IgD-negative memory B cell (primary cell): ENCODE data around the gene KIAA0825. TPM values are rescaled to one million over a fixed set of nuclear protein-coding genes. Genes with fewer than 3 reads are reported as not detected.
A peak's percentile ranks its signal among the peaks of the same experiment; 100 is the strongest.

Experiments used
- H3K27ac Mint-ChIP-seq, 3 donors: one replicate each; pipeline ENCODE4 v1.8.0; 2020 to 2022; ENCODE audit warnings: mild to moderate bottlenecking in 3 of 3, mixed read lengths in 3 of 3, moderate library complexity in 1 of 3
- H3K27me3 Mint-ChIP-seq: one replicate; pipeline ENCODE4 v1.8.0; 2021; ENCODE audit warnings: mixed read lengths
- H3K36me3 Mint-ChIP-seq: one replicate; pipeline ENCODE4 v1.8.0; 2020; ENCODE audit warnings: mild to moderate bottlenecking, mixed read lengths
- H3K4me1 Mint-ChIP-seq, 3 donors: one replicate each; pipeline ENCODE4 v1.8.0; 2020 to 2022; ENCODE audit warnings: mixed read lengths in 3 of 3, mild to moderate bottlenecking in 1 of 3
- H3K4me3 Mint-ChIP-seq, 4 donors: one replicate each; pipeline ENCODE4 v1.8.0; 2020 to 2022; ENCODE audit warnings: mild to moderate bottlenecking in 4 of 4, mixed read lengths in 4 of 4, moderate library complexity in 3 of 4
- H3K9me3 Mint-ChIP-seq, 3 donors: one replicate each; pipeline ENCODE4 v1.8.0; 2020 to 2021; ENCODE audit warnings: mixed read lengths in 3 of 3, mild to moderate bottlenecking in 1 of 3
- polyA plus RNA-seq: library from polyadenylated mRNA; unstranded; fragments of 300-500 nt; fragmentation: Illumina TruSeq; gene quantifications from one replicate; pipeline ENCODE4 v1.2.3, GENCODE V29; 2021

KIAA0825 gene
- polyA plus RNA-seq, 1 donor from 2014 or later: 0.84 TPM

GRCh38 chr5:94316916-94317838, 301.2 kb downstream of the KIAA0825 start:
- Mint-ChIP-seq H3K36me3 (no peaks in the 10 kb centered on the region), H3K27me3 (no peaks in the 10 kb centered on the region), H3K9me3 (no peaks in the 10 kb centered on the region), H3K4me1 (peaks cover 0 to 5% (median 2%) of the 10 kb centered on the region in 3 donors), H3K4me3 (no peak overlapping the region), H3K27ac (no peak overlapping the region)

GRCh38 chr5:94314460-94315131, 303.8 kb downstream of the KIAA0825 start:
- Mint-ChIP-seq H3K4me1 (peaks cover 0 to 3% (median 2%) of the 10 kb centered on the region in 3 donors), H3K36me3 (no peaks in the 10 kb centered on the region), H3K27me3 (no peaks in the 10 kb centered on the region), H3K27ac (no peak overlapping the region), H3K9me3 (no peaks in the 10 kb centered on the region), H3K4me3 (no peak overlapping the region)

- Mint-ChIP-seq H3K9me3 (no peaks in the 10 kb centered on the region), H3K27me3 (no peaks in the 10 kb centered on the region), H3K4me3 (no peak overlapping the region), H3K4me1 (peaks cover 0 to 2% (median 0%) of the 10 kb centered on the region in 3 donors), H3K36me3 (no peaks in the 10 kb centered on the region), H3K27ac (no peak overlapping the region)
Measured at GRCh38 chr5:94313696-94314095, 304.7 kb downstream of the KIAA0825 start.

GRCh38 chr5:94313188-94313587, 305.2 kb downstream of the KIAA0825 start:
- Mint-ChIP-seq H3K27ac (no peak overlapping the region), H3K9me3 (no peaks in the 10 kb centered on the region), H3K4me3 (peak overlapping the region in 1 of 4 donors; percentile 1), H3K4me1 (no peaks in the 10 kb centered on the region), H3K36me3 (no peaks in the 10 kb centered on the region), H3K27me3 (no peaks in the 10 kb centered on the region)

- H3K36me3 Mint-ChIP-seq: no peaks in the 10 kb centered on the region
- H3K4me3 Mint-ChIP-seq: no peak overlapping the region
- no peaks in the 10 kb centered on the region for H3K4me1 Mint-ChIP-seq
- H3K27me3 Mint-ChIP-seq: no peaks in the 10 kb centered on the region
- no peak overlapping the region for H3K27ac Mint-ChIP-seq
- H3K9me3 Mint-ChIP-seq: no peaks in the 10 kb centered on the region
Measured at GRCh38 chr5:94312298-94312697, 306.1 kb downstream of the KIAA0825 start.

- H3K4me1 Mint-ChIP-seq: no peaks in the 10 kb centered on the region
- no peak overlapping the region for H3K27ac Mint-ChIP-seq
- no peaks in the 10 kb centered on the region for H3K36me3 Mint-ChIP-seq
- no peak overlapping the region for H3K4me3 Mint-ChIP-seq
- H3K9me3 Mint-ChIP-seq: no peaks in the 10 kb centered on the region
- no peaks in the 10 kb centered on the region for H3K27me3 Mint-ChIP-seq
Measured at GRCh38 chr5:94310833-94311232, 307.6 kb downstream of the KIAA0825 start.

GRCh38 chr5:94309141-94309540, 309.3 kb downstream of the KIAA0825 start:
- Mint-ChIP-seq H3K27ac (no peak overlapping the region), H3K36me3 (no peaks in the 10 kb centered on the region), H3K27me3 (no peaks in the 10 kb centered on the region), H3K4me1 (no peaks in the 10 kb centered on the region), H3K4me3 (no peak overlapping the region), H3K9me3 (no peaks in the 10 kb centered on the region)

- no peak overlapping the region for H3K4me3 Mint-ChIP-seq
- H3K27me3 Mint-ChIP-seq: no peaks in the 10 kb centered on the region
- no peaks in the 10 kb centered on the region for H3K9me3 Mint-ChIP-seq
- H3K4me1 Mint-ChIP-seq: no peaks in the 10 kb centered on the region
- no peak overlapping the region for H3K27ac Mint-ChIP-seq
- H3K36me3 Mint-ChIP-seq: no peaks in the 10 kb centered on the region
Measured at GRCh38 chr5:94308442-94308841, 310.0 kb downstream of the KIAA0825 start.

- no peaks in the 10 kb centered on the region for H3K4me1 Mint-ChIP-seq
Measured at GRCh38 chr5:94304146-94304545, 314.3 kb downstream of the KIAA0825 start.

GRCh38 chr5:94288937-94289336, 329.5 kb downstream of the KIAA0825 start:
- Mint-ChIP-seq H3K27ac (no peak overlapping the region), H3K36me3 (peaks cover 1% of the 10 kb centered on the region), H3K4me3 (no peak overlapping the region)

More at GRCh38 chr5:94304146-94304545, 314.3 kb downstream of the KIAA0825 start:
- no peaks in the 10 kb centered on the region for H3K9me3 Mint-ChIP-seq
- no peak overlapping the region for H3K4me3 Mint-ChIP-seq
- no peaks in the 10 kb centered on the region for H3K27me3 Mint-ChIP-seq
- H3K27ac Mint-ChIP-seq: no peak overlapping the region
- no peaks in the 10 kb centered on the region for H3K36me3 Mint-ChIP-seq

GRCh38 chr5:94285984-94286383, 332.4 kb downstream of the KIAA0825 start:
- Mint-ChIP-seq H3K9me3 (peaks cover 0 to 6% (median 5%) of the 10 kb centered on the region in 3 donors), H3K36me3 (peaks cover 1% of the 10 kb centered on the region), H3K4me1 (no peaks in the 10 kb centered on the region), H3K27me3 (no peaks in the 10 kb centered on the region), H3K27ac (no peak overlapping the region), H3K4me3 (no peak overlapping the region)

More at GRCh38 chr5:94288937-94289336, 329.5 kb downstream of the KIAA0825 start:
- H3K9me3 Mint-ChIP-seq: peaks cover 0 to 14% (median 6%) of the 10 kb centered on the region in 3 donors
- H3K27me3 Mint-ChIP-seq: no peaks in the 10 kb centered on the region
- no peaks in the 10 kb centered on the region for H3K4me1 Mint-ChIP-seq

GRCh38 chr5:94283093-94283492, 335.3 kb downstream of the KIAA0825 start:
- Mint-ChIP-seq H3K27me3 (no peaks in the 10 kb centered on the region), H3K4me1 (no peaks in the 10 kb centered on the region), H3K9me3 (no peaks in the 10 kb centered on the region), H3K36me3 (peaks cover 1% of the 10 kb centered on the region), H3K4me3 (no peak overlapping the region), H3K27ac (no peak overlapping the region)

- Mint-ChIP-seq H3K27me3 (no peaks in the 10 kb centered on the region), H3K27ac (no peak overlapping the region), H3K9me3 (peaks cover 0 to 2% (median 0%) of the 10 kb centered on the region in 3 donors), H3K36me3 (peaks cover 1% of the 10 kb centered on the region), H3K4me3 (no peak overlapping the region), H3K4me1 (no peaks in the 10 kb centered on the region)
Measured at GRCh38 chr5:94281236-94281801, 337.1 kb downstream of the KIAA0825 start.

- H3K4me3 Mint-ChIP-seq: no peak overlapping the region
- H3K36me3 Mint-ChIP-seq: no peaks in the 10 kb centered on the region
- H3K27ac Mint-ChIP-seq: no peak overlapping the region
- no peaks in the 10 kb centered on the region for H3K27me3 Mint-ChIP-seq
- H3K4me1 Mint-ChIP-seq: no peaks in the 10 kb centered on the region
- H3K9me3 Mint-ChIP-seq: peaks cover 0 to 3% (median 0%) of the 10 kb centered on the region in 3 donors
Measured at GRCh38 chr5:94276751-94277150, 341.7 kb downstream of the KIAA0825 start.

GRCh38 chr5:94276048-94276447, 342.4 kb downstream of the KIAA0825 start:
- Mint-ChIP-seq H3K4me1 (no peaks in the 10 kb centered on the region), H3K9me3 (peaks cover 0 to 4% (median 0%) of the 10 kb centered on the region in 3 donors), H3K27me3 (no peaks in the 10 kb centered on the region), H3K36me3 (no peaks in the 10 kb centered on the region), H3K27ac (no peak overlapping the region), H3K4me3 (no peak overlapping the region)
